Cerebellar cortex (tissue), 1 donor: ENCODE data around the gene MPC2.
"Not testable (repeated sequence)": the region's sequence is repeated elsewhere in the genome, so short reads cannot be mapped to it uniquely, and the experiment has no call there.

ENCODE experiments used
- DNase-seq: peaks from one replicate; pipeline ENCODE4 v3.0.0-alpha.2; 2015; ENCODE audit warnings: low spot score

MPC2 gene

GRCh38 chr1:167904652-167905130, 32.2 kb downstream of the MPC2 start:
- no peak for DNase-seq

DNA sequence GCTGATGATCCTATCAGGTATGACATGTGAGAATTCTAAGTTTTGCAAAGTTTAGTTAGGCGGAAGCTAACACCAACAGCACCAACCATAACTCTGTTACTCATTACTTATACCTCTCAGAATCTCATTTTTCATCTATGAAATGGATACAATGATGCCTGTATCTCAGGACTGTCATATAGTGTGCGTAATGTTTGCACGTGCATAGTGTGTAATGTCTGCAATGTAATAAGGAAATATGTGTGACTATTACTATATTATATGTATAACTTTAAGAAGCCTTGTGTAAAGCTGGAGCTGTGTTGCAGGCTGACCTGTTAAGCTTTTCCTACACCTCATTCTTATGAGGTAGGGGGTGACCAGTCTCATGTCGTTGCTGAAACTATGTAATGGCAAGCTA, 36.0 kb downstream of the MPC2 start:
- DNase-seq, result no peak

DNA sequence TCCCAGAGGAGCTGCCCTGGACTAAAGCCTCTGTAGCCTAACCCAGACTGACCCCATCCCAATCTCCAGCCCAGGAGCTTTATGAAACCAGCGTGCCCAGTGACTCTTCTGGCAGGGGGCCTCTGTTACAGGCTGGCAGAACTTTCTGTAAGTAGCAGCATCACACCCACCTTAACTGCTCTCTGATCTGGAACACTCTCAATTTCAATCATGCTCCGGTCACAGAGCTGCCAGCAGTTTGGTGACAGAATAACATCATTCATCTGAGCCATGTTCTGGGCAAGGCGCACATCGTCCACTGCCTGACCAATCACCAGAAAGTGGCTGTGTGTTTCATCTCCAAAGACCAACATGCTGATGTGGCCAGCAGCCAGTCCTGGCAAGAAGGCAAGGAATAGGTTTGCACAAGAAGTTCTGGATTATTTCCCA, 37.6 kb downstream of the MPC2 start:
- DNase-seq, result no peak

- DNase-seq, result no peak
Observed at GRCh38 chr1:167898578-167899222, 38.2 kb downstream of the MPC2 start.

- DNase-seq, result no peak
Observed at GRCh38 chr1:167893798-167894197, 43.1 kb downstream of the MPC2 start.

DNA sequence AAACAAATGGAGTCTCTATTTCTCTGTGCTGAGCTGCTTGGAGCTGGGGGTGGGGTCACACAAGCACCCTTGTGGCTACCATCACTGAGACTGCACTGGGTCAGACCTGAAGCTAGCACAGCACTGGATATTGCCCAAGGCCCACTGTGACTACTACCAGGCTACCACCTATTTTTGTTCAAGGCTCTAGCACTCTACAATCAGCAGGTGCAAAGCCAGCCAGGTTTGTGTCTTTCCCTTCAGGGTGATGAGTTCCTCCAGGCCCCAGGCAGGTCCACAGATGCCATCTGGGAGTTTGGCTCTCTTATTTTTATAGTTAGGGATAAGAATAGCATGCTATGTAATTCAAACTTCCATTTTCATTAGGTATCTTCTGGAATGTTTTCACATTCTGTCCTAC, 46.5 kb downstream of the MPC2 start:
- DNase-seq, result no peak

DNA sequence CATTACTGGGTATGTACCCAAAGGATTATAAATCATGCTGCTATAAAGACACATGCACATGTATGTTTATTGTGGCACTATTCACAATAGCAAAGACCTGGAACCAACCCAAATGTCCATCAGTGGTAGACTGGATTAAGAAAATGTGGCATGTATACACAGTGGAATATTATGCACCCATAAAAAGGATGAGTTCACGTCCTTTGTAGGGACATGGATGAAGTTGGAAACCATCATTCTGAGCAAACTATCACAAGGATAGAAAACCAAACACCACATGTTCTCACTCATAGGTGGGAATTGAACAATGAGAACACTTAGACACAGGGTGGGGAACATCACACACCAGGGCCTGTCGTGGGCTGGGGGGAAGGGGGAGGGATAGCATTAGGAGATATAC, 49.7 kb downstream of the MPC2 start:
- not testable (repeated sequence) for DNase-seq

DNA sequence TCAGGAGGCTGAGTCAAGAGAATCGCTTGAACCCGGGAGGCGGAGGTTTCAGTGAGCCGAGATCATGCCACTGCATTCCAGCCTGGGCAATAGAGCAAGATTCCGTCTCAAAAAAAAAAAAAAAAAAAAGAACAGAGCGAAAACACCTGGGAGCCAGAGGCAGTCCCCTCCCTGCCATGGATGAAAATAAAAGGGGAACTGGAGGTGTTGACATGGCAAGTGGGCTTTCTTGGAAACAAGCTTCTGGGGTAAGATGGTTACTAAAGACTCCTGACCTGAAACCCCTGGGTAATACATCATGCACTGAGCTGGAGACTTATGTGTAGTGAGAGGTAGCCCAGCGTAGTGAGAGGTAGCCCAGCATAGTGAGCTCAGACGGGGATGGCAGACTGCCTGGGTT, 54.5 kb downstream of the MPC2 start:
- DNase-seq, result no peak

DNA sequence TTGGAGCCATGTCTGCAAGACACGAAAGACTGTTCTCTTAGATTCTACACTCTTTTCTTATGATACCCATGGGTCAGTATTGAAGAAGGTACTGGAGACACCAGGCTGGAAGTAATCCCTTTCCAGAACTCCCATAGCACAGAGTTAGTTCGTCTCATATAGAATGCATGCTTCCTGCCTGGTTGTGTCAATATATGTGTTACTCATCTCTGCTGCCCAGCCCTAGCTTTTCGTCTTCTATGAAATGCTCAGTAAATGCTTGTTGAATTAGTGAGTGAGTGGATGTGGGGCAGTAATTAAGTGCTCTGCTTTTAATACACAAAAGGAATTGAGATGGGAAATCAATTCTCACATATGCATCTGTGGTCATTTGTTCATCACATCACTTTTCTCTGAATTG, 55.1 kb downstream of the MPC2 start:
- DNase-seq, result no peak

- DNase-seq, result no peak
Observed at GRCh38 chr1:167881069-167881468, 55.8 kb downstream of the MPC2 start.

DNA sequence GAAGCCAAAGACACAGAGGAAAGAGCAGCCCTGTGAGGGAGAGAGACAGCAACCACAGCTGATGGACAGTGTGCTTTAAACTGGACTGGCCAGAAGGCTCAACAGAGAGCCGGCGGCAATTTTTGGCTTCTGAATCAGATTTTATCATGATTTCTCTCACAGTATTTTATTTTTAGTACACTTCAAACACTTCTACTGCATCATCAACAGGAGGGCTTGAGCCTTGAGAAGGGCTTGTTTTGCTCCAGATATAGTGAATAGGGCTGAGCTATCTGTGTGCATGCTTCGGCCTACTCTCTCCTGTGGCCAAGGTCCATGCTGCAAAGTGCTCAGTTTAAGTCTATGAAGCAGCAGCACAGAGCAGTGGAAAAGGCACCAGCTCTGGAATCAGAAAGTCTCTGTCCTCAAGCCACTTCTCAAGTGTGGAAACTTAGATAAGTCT, 56.3 kb downstream of the MPC2 start:
- DNase-seq, result no peak

DNA sequence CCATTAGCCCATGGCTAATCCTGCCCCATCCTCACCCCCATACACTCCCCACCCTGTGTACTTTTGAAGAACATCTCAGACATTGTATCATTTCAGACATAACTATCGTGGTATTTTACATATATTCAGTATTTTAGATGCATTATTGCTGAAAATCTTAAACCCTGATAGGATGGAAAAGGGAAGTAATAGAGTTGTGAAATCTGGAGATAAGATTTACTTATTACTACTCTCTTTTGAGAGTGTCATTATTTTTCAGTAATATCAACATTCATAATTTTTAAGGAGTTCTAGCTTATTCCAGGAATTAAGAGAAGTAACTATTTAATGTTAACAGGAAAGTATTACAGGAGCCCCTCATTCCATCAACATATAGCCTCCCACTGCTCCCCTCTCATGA, 57.4 kb downstream of the MPC2 start:
- DNase-seq, result no peak

DNA sequence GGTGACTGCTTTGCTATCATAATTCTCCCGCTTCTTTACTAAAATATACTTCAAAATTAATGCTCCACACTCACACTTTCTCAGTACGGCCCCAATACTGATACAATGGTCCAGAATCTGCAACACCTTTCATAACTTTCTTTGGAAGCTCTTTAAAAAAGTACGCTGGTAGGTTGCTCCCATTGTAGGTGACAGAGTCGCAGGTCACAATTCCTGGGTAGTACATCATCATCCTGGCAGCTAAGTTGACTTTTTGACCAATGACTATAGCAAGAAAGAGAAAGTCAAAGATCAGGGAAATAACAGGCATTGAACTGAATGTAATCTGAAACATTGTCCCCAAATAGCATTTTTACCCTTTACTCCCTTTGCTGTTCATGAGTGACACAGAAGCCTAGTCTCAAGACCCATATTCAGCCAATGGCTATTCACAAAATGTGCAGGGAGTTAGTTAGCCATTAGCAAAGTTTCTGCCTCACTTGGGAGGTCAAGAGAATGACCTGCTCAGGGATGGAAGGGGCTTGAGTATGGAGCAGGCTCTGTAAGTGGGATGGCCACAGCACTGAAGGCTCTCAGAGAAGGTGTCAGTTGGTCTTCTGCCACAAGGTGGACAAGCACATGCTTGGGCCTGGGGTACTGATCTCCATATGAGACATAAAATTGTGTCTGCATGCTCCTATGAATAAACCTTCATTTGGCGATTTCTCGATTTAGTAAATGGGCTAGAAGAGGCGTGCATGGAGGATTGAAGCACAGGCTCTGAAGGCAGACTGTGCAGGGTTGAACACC, 58.3 kb downstream of the MPC2 start:
- no peak for DNase-seq

DNA sequence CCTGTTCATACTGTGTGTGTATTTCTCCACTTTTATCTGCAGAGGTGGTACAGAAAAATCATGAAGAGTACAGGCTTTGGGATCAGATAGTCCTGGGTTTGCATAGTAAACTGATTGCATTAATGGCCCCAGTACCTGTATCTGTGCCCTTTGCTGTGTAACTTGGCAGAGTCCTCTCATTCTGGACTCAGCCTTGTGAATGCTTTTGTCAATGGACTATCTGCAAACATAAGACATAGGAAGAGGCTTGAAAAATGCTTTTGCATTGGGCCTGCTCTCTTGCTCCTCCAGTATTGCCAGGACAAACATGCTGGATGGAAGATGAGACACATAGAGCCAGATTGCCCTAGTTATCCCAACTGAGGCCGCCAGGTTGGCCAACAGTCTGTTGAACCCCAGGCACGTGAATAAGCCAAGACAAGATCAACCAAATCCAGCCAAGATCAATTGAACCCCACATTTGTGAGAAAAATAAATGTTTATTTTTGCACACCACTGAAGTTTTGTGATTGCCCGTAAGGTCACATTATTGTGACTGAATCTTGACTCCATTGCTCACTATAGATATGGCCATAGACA, 60.2 kb downstream of the MPC2 start:
- DNase-seq, result no peak

- no peak for DNase-seq
Observed at GRCh38 chr1:167871331-167871730, 65.5 kb downstream of the MPC2 start.

DNA sequence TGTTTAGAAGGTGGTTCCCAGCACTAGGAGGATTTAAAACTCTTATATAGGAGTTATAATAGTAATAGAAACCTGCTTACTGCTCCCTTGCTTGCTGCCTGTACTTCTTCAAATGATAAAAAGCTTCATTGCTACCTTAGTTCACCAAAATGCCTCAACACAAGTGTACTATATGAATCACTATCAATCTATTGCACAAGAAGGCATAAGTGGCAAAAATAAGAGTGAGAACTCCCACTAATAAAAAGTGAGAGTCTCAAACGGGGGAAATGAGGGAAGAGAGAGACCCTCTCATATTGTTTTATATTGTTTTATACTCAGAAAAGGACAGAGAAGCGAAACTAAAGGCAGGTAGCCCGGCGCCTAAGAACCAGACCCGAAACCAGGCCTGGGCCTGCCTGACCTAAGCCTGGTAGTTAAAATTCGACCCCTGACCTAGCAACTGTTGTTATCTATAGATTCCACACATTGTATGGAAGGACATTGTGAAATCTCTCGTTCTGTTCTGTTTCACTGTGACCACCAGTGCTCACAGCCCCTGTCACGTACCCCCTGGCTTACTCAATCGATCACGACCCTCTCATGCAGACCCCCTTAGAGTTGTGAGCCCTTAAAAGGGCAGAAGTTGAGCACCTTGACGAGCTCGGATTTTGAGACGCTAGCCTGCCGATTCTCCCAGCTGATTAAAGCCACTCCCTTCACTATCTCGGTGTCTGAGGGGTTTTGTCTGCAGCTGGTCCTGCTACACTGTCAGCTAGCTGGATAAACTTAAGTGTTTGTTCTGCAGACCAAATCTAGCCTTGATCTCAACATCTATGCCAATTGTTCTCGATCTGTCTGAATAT, 67.5 kb downstream of the MPC2 start:
- DNase-seq, result not testable (repeated sequence)

GRCh38 chr1:167866739-167867414, 70.0 kb downstream of the MPC2 start:
- not testable (repeated sequence) for DNase-seq
